Colonic mucosa (tissue), 4 donors: ENCODE measurements around the gene FGB. TPM values are rescaled to one million over a fixed set of nuclear protein-coding genes. Genes with fewer than 3 reads are reported as not detected.

Experiments
- DNase-seq: peaks from one replicate; pipeline ENCODE4 v3.0.0-alpha.2; 2020
- H3K27ac ChIP-seq: fragments of 200-600 bp; one replicate; pipeline ENCODE4 v1.8.0; 2021
- H3K27me3 ChIP-seq: fragments of 200-600 bp; one replicate; pipeline ENCODE4 v1.8.0; 2021
- H3K36me3 ChIP-seq: fragments of 200-600 bp; one replicate; pipeline ENCODE4 v1.8.0; 2021
- H3K4me1 ChIP-seq: fragments of 200-600 bp; one replicate; pipeline ENCODE4 v1.8.0; 2021; ENCODE audit warnings: mild to moderate bottlenecking
- H3K4me3 ChIP-seq: fragments of 200-600 bp; one replicate; pipeline ENCODE4 v1.8.0; 2021
- H3K9ac ChIP-seq, 2 donors: one replicate each; pipeline ENCODE4 v1.7.0; 2013; ENCODE audit warnings: control low read depth in 2 of 2, low read depth in 2 of 2, low read length in 2 of 2
- H3K9me3 ChIP-seq: fragments of 200-600 bp; one replicate; pipeline ENCODE4 v1.8.0; 2021
- intact Hi-C: fragments of 100-400 bp; cut with DNase I; formaldehyde crosslinking; loops from one replicate; pipeline ENCODE4 v1.14.1; 2022
- total RNA-seq, 2 donors: library from RNA; stranded (reverse); fragmentation: NEBNext Ultra II Directional in 1 of 2; extraction: Animal tissue kit (Norgen Biotek cat#: 25700) in 1 of 2; gene quantifications; one replicate each; pipeline ENCODE4 v1.2.1, GENCODE V29; 2021
- TF ChIP-seq, protein P1 (sequence below): fragments of 200-600 bp; IDR thresholded peaks from one replicate; pipeline ENCODE4 v1.8.0; 2022; ENCODE audit warnings: antibody characterized with exemption, mild to moderate bottlenecking
- donor health status: healthy.
- donor health status: DM: no; HTN: no; CAD: no.
- donor health status: DM: no; HTN: no; CAD: no.

The FGB gene
- total RNA-seq, 2 donors from 2014 or later, result 0.13 to 6.2 TPM

- no peak overlapping the region for H3K4me3 ChIP-seq
- no peaks in the 10 kb centered on the region for H3K4me1 ChIP-seq
- no peaks in the 10 kb centered on the region for H3K9me3 ChIP-seq
- intact Hi-C loops, result no loop called here
- no peak overlapping the region for H3K27ac ChIP-seq
- H3K27me3 ChIP-seq, result no peaks in the 10 kb centered on the region
- no peak overlapping the region for H3K9ac ChIP-seq
- TF ChIP-seq, protein P1, sequence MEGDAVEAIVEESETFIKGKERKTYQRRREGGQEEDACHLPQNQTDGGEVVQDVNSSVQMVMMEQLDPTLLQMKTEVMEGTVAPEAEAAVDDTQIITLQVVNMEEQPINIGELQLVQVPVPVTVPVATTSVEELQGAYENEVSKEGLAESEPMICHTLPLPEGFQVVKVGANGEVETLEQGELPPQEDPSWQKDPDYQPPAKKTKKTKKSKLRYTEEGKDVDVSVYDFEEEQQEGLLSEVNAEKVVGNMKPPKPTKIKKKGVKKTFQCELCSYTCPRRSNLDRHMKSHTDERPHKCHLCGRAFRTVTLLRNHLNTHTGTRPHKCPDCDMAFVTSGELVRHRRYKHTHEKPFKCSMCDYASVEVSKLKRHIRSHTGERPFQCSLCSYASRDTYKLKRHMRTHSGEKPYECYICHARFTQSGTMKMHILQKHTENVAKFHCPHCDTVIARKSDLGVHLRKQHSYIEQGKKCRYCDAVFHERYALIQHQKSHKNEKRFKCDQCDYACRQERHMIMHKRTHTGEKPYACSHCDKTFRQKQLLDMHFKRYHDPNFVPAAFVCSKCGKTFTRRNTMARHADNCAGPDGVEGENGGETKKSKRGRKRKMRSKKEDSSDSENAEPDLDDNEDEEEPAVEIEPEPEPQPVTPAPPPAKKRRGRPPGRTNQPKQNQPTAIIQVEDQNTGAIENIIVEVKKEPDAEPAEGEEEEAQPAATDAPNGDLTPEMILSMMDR, result no peak
- peaks cover 4% of the 10 kb centered on the region for H3K36me3 ChIP-seq
- DNase-seq, result no peak
Measured at GRCh38 chr4:154542271-154542879, 20.4 kb upstream of the FGB start.

GRCh38 chr4:154545689-154546088 lies 17.1 kb upstream of the FGB start:
- DNase-seq, result no peak
- Histone ChIP-seq H3K36me3 (no peaks in the 10 kb centered on the region), H3K4me3 (no peak overlapping the region), H3K4me1 (peaks cover 6% of the 10 kb centered on the region), H3K27ac (no peak overlapping the region), H3K9me3 (no peaks in the 10 kb centered on the region), H3K27me3 (no peaks in the 10 kb centered on the region), H3K9ac (no peak overlapping the region)
- intact Hi-C loops, result no loop called here
- TF ChIP-seq, protein P1, result no peak

GRCh38 chr4:154549894-154550790 lies 12.7 kb upstream of the FGB start, which contains the start of gene PLRG1:
Gene PLRG1 (minus strand): TSS chr4:154550400. CDS start chr4:154550308, 92 bp downstream.
- Histone ChIP-seq H3K9me3 (no peaks in the 10 kb centered on the region), H3K27ac (peak within 1 kb of the TSS; percentile 60), H3K4me1 (peaks cover 6% of the 10 kb centered on the region), H3K36me3 (no peaks in the 10 kb centered on the region), H3K4me3 (peak within 1 kb of the TSS; percentile 73), H3K27me3 (no peaks in the 10 kb centered on the region), H3K9ac (peak within 1 kb of the TSS; percentile 72 to 78)
- intact Hi-C loops, result loop anchor here (10.0 kb wide), 1 partner anchor 235 kb away; the partner anchor contains the start of gene RBM46
- TF ChIP-seq, protein P1, result no peak
- DNase-seq, result peak; percentile 97

GRCh38 chr4:154551872-154552686 lies 10.7 kb upstream of the FGB start:
- no peaks in the 10 kb centered on the region for H3K27me3 ChIP-seq
- DNase-seq, result peak; percentile 76
- H3K36me3 ChIP-seq, result no peaks in the 10 kb centered on the region
- intact Hi-C loops, result loop anchor here (10.0 kb wide), 1 partner anchor 233 kb away; the partner anchor contains the start of gene RBM46
- peaks cover 6% of the 10 kb centered on the region for H3K4me1 ChIP-seq
- no peak overlapping the region for H3K9ac ChIP-seq
- no peak overlapping the region for H3K4me3 ChIP-seq
- TF ChIP-seq, protein P1, result peak; percentile 73
- no peak overlapping the region for H3K27ac ChIP-seq
- no peaks in the 10 kb centered on the region for H3K9me3 ChIP-seq

GRCh38 chr4:154559141-154559493 lies 3.7 kb upstream of the FGB start:
- Histone ChIP-seq H3K36me3 (no peaks in the 10 kb centered on the region), H3K27me3 (no peaks in the 10 kb centered on the region), H3K9ac (no peak overlapping the region), H3K4me1 (no peaks in the 10 kb centered on the region), H3K4me3 (no peak overlapping the region), H3K9me3 (no peaks in the 10 kb centered on the region), H3K27ac (no peak overlapping the region)
- intact Hi-C loops, result loop anchor here (2.0 to 10.0 kb wide), 2 partner anchors 64 to 226 kb away; partner anchors contain the start of gene RBM46
- TF ChIP-seq, protein P1, result no peak
- no peak for DNase-seq
